Parathyroid adenoma (tissue), 2 donors: ENCODE data around the gene NR0B2.

Experiments used
- H2AFZ ChIP-seq: fragments of 300-600 bp; sonication (generic); one replicate; pipeline ENCODE4 v1.7.0; 2017; ENCODE audit warnings: antibody characterized with exemption, mild to moderate bottlenecking
- H3K27ac ChIP-seq: fragments of 300-600 bp; sonication (generic); one replicate; pipeline ENCODE4 v1.7.0; 2017
- H3K27me3 ChIP-seq: fragments of 300-600 bp; sonication (generic); one replicate; pipeline ENCODE4 v1.7.0; 2017; ENCODE audit warnings: low read length; ENCODE audit not compliant: control insufficient read depth, insufficient read depth
- H3K36me3 ChIP-seq: fragments of 300-600 bp; sonication (generic); one replicate; pipeline ENCODE4 v1.7.0; 2017; ENCODE audit warnings: low read length; ENCODE audit not compliant: control insufficient read depth, insufficient read depth
- H3K4me1 ChIP-seq: fragments of 300-600 bp; sonication (generic); one replicate; pipeline ENCODE4 v1.7.0; 2017; ENCODE audit warnings: control low read depth
- H3K4me2 ChIP-seq: fragments of 300-600 bp; sonication (generic); one replicate; pipeline ENCODE4 v1.7.0; 2017; ENCODE audit warnings: low read length
- H3K4me3 ChIP-seq: fragments of 300-600 bp; sonication (generic); one replicate; pipeline ENCODE4 v1.7.0; 2017; ENCODE audit warnings: low read depth, low read length
- H3K79me2 ChIP-seq: fragments of 300-600 bp; sonication (generic); one replicate; pipeline ENCODE4 v1.7.0; 2017; ENCODE audit warnings: control low read depth
- H3K9ac ChIP-seq: fragments of 300-600 bp; sonication (generic); one replicate; pipeline ENCODE4 v1.7.0; 2017; ENCODE audit warnings: mild to moderate bottlenecking
- H3K9me3 ChIP-seq: fragments of 300-600 bp; sonication (generic); one replicate; pipeline ENCODE4 v1.7.0; 2017; ENCODE audit warnings: low read length; ENCODE audit not compliant: control insufficient read depth
- TF ChIP-seq, protein P1 (sequence below): fragments of 300-600 bp; sonication (generic); IDR thresholded peaks from one replicate; pipeline ENCODE4 v1.7.0; 2017; ENCODE audit warnings: antibody characterized with exemption, mild to moderate bottlenecking
- donor health status: primary hyperparathyroidism.

The NR0B2 gene

DNA sequence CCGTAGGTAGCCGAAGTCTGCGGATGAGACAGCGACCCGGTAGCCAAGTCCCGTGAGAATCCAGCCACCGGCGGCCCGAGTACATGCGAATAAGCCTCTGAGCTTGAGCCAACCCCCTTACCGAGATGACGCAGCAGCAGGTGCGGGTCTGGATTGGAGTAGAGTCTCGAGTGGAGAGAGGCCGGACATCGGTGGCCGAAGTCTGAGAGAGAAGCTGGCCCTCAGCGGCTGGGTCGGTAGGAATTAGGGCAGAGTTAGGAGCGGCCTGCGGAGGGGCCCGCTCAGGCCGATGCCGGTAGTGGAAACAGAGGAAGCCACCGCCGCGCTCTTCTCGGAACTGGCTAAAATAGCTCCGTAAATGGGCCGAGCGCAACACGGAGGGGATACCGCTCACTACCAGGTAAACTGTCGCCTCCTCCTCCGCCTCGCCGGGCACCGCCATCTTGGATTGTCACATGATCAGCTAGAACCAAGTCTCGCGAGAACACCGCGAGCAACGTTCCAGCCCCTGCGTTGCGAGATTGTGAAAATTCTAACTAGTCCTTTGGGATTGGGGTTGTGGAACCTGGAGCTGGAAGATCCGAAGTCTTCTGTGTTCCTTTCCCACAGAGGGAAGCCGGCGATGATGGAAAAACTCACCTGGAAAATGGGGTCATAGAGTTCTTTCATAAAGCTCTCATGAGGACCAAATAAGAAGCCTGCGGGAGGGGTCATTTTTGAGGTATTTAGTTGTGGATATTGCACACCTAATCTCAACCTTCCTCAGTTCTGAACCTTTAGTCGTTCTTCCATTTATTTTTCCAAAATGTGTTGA lies 13.6 kb downstream of the NR0B2 start, which contains the start of gene GPATCH3:
GPATCH3 (minus strand) TSS at position 467 of the 814 bp plus-strand sequence; CDS start at position 442, 25 bp downstream.
- Histone ChIP-seq H3K36me3 (no peaks in the 10 kb centered on the region), H3K4me3 (peak within 1 kb of the TSS; percentile 78), H3K79me2 (peaks cover 6% of the 10 kb centered on the region), H3K4me2 (peak within 1 kb of the TSS; percentile 76), H3K4me1 (peaks cover 4% of the 10 kb centered on the region), H3K27me3 (no peaks in the 10 kb centered on the region), H3K27ac (peak within 1 kb of the TSS; percentile 78), H2AFZ (peak within 1 kb of the TSS; percentile 91), H3K9ac (peak within 1 kb of the TSS; percentile 43), H3K9me3 (no peaks in the 10 kb centered on the region)
- TF ChIP-seq, protein P1, sequence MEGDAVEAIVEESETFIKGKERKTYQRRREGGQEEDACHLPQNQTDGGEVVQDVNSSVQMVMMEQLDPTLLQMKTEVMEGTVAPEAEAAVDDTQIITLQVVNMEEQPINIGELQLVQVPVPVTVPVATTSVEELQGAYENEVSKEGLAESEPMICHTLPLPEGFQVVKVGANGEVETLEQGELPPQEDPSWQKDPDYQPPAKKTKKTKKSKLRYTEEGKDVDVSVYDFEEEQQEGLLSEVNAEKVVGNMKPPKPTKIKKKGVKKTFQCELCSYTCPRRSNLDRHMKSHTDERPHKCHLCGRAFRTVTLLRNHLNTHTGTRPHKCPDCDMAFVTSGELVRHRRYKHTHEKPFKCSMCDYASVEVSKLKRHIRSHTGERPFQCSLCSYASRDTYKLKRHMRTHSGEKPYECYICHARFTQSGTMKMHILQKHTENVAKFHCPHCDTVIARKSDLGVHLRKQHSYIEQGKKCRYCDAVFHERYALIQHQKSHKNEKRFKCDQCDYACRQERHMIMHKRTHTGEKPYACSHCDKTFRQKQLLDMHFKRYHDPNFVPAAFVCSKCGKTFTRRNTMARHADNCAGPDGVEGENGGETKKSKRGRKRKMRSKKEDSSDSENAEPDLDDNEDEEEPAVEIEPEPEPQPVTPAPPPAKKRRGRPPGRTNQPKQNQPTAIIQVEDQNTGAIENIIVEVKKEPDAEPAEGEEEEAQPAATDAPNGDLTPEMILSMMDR: no peak

DNA sequence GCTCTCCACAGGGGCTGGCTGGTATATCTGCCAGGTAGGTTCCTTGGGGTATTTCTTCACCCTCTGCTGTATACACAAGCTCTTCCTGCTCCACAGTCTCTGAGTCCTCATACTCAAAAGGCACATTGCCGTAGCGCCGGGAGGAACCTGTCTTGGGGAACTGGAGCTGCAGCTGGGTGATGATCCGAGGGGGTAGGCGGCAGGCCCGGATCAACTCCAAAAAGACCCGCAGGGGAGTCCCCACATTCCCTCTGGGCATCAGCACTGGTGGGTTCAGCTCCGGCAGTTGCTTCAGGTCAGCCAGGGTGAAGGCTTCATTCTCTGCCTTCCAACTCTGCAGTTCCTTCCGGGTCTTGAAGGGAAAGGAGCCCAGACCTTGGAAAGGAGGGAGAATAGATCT lies 16.4 kb downstream of the NR0B2 start:
- no peak overlapping the region for H3K27ac ChIP-seq
- H3K9ac ChIP-seq: no peak overlapping the region
- peaks cover 6% of the 10 kb centered on the region for H3K79me2 ChIP-seq
- no peak overlapping the region for H3K4me3 ChIP-seq
- TF ChIP-seq, protein P1: no peak
- H2AFZ ChIP-seq: no peak overlapping the region
- peaks cover 4% of the 10 kb centered on the region for H3K4me1 ChIP-seq
- H3K27me3 ChIP-seq: no peaks in the 10 kb centered on the region
- H3K4me2 ChIP-seq: no peak overlapping the region
- no peaks in the 10 kb centered on the region for H3K9me3 ChIP-seq
- H3K36me3 ChIP-seq: no peaks in the 10 kb centered on the region

DNA sequence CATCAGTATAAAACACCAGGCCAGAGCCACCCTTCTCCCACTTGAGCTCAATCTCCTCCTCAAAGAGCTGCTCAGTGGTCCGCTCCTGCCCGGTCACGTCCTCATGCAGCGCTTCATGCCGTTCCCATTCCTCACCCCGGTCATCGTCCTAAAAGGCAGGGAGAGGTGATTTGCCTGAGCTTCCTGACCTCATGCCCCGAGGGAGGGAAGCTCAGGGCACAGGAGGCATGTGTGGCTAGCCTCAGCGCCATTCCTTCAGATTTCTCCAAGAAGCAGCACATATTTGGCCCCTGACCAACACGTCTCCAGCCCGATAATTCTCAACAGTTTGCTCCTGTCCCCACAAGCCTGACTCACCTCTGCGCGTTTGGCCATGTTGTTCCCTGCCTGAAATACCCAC lies 19.5 kb downstream of the NR0B2 start:
- no peak overlapping the region for H3K4me2 ChIP-seq
- no peaks in the 10 kb centered on the region for H3K9me3 ChIP-seq
- no peak overlapping the region for H2AFZ ChIP-seq
- no peaks in the 10 kb centered on the region for H3K27me3 ChIP-seq
- H3K27ac ChIP-seq: no peak overlapping the region
- H3K4me3 ChIP-seq: no peak overlapping the region
- H3K4me1 ChIP-seq: no peaks in the 10 kb centered on the region
- TF ChIP-seq, protein P1: no peak
- H3K9ac ChIP-seq: no peak overlapping the region
- H3K79me2 ChIP-seq: peaks cover 3% of the 10 kb centered on the region
- H3K36me3 ChIP-seq: no peaks in the 10 kb centered on the region

DNA sequence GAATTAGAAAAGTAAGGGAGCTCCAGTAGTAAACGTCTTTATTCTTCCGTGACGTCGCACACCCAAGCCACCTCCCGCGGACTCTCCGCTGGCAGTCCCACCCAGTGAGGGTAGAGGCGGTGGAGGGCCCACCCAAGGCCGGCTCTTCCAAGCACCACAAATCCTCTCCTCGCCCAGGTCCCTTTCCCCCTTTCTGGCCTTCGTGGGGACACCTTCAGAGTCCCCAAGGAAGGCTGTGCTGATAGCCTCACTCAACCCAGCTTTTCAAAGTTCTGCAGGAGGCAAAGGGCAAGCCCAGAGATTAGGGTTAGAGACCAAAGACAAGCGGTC lies 23.3 kb downstream of the NR0B2 start:
- Histone ChIP-seq H3K9ac (peak overlapping the region; percentile 80), H3K27ac (peak overlapping the region; percentile 85), H3K9me3 (no peaks in the 10 kb centered on the region), H2AFZ (peak overlapping the region; percentile 83), H3K4me2 (peak overlapping the region; percentile 62), H3K36me3 (no peaks in the 10 kb centered on the region), H3K27me3 (no peaks in the 10 kb centered on the region), H3K79me2 (no peaks in the 10 kb centered on the region), H3K4me3 (peak overlapping the region; percentile 64), H3K4me1 (no peaks in the 10 kb centered on the region)
- TF ChIP-seq, protein P1: no peak
